H9 (cell line): ENCODE measurements around the gene TMEM151A. TPM values are rescaled to one million over a fixed set of nuclear protein-coding genes. Genes with fewer than 3 reads are reported as not detected.
"Not testable (repeated sequence)": the region's sequence is repeated elsewhere in the genome, so short reads cannot be mapped to it uniquely, and the experiment has no call there.

Source experiments
- DNase-seq: peaks from one replicate; pipeline ENCODE4 v3.0.0-alpha.2; 2017
- H2AFZ ChIP-seq: one replicate; pipeline ENCODE4 v1.6.1; 2013; ENCODE audit warnings: mild to moderate bottlenecking, low read length, control low read depth, moderate library complexity
- H2AK5ac ChIP-seq: 2 replicates; pipeline ENCODE4 v1.6.1; 2013; ENCODE audit warnings: low read length, control low read depth, mixed read lengths; ENCODE audit not compliant: insufficient read length
- H2BK120ac ChIP-seq: one replicate; pipeline ENCODE4 v1.6.1; 2013; ENCODE audit warnings: low read depth, mild to moderate bottlenecking, low read length, control low read depth, inconsistent platforms; ENCODE audit not compliant: poor library complexity, severe bottlenecking
- H2BK12ac ChIP-seq: 2 replicates; pipeline ENCODE4 v1.6.1; 2013; ENCODE audit warnings: low read length, control low read depth, mixed read lengths, low read depth; ENCODE audit not compliant: insufficient read length
- H2BK15ac ChIP-seq: 2 replicates; pipeline ENCODE4 v1.6.1; 2013; ENCODE audit warnings: low read depth, low read length, control low read depth
- H2BK20ac ChIP-seq: one replicate; pipeline ENCODE4 v1.6.1; 2013; ENCODE audit warnings: low read depth, mild to moderate bottlenecking, low read length, control low read depth, inconsistent platforms; ENCODE audit not compliant: poor library complexity, severe bottlenecking
- H2BK5ac ChIP-seq: 2 replicates; pipeline ENCODE4 v1.6.1; 2013; ENCODE audit warnings: low read length, control low read depth, mixed read lengths; ENCODE audit not compliant: insufficient read length
- H3K14ac ChIP-seq: 2 replicates; pipeline ENCODE4 v1.6.1; 2013; ENCODE audit warnings: low read length, control low read depth; ENCODE audit not compliant: insufficient read depth
- H3K18ac ChIP-seq: 2 replicates; pipeline ENCODE4 v1.6.1; 2013; ENCODE audit warnings: low read depth, mild to moderate bottlenecking, mixed read lengths, low read length, control low read depth; ENCODE audit not compliant: insufficient read length
- H3K23ac ChIP-seq: 2 replicates; pipeline ENCODE4 v1.6.1; 2013; ENCODE audit warnings: low read length, control low read depth, mixed read lengths, low read depth; ENCODE audit not compliant: insufficient read length
- H3K23me2 ChIP-seq: 2 replicates; pipeline ENCODE4 v1.6.1; 2013; ENCODE audit warnings: low read depth, mild to moderate bottlenecking, mixed read lengths, low read length, control low read depth; ENCODE audit not compliant: insufficient read length, poor library complexity, severe bottlenecking
- H3K27ac ChIP-seq: 2 replicates; pipeline ENCODE4 v1.5.1; 2013; ENCODE audit warnings: low read length, control low read depth, mixed read lengths, low read depth; ENCODE audit not compliant: insufficient read length
- H3K27me3 ChIP-seq: 2 replicates; pipeline ENCODE4 v1.6.1; 2013; ENCODE audit warnings: low read length, control low read depth, inconsistent platforms; ENCODE audit not compliant: insufficient read depth
- H3K4ac ChIP-seq: 2 replicates; pipeline ENCODE4 v1.6.1; 2013; ENCODE audit warnings: low read depth, mild to moderate bottlenecking, control low read depth, inconsistent platforms, low read length, moderate library complexity
- H3K4me1 ChIP-seq: 2 replicates; pipeline ENCODE4 v1.6.1; 2013; ENCODE audit warnings: low read length, control low read depth, inconsistent platforms; ENCODE audit not compliant: insufficient read depth
- H3K4me2 ChIP-seq: 2 replicates; pipeline ENCODE4 v1.6.1; 2013; ENCODE audit warnings: low read length, control low read depth, mixed read lengths; ENCODE audit not compliant: insufficient read length, insufficient read depth
- H3K56ac ChIP-seq: 2 replicates; pipeline ENCODE4 v1.6.1; 2013; ENCODE audit warnings: low read depth, mild to moderate bottlenecking, mixed read lengths, low read length, control low read depth; ENCODE audit not compliant: insufficient read length
- H3K79me1 ChIP-seq: 2 replicates; pipeline ENCODE4 v1.6.1; 2013; ENCODE audit warnings: low read depth, mild to moderate bottlenecking, moderate library complexity, low read length, control low read depth, inconsistent platforms; ENCODE audit not compliant: insufficient read depth, poor library complexity, severe bottlenecking
- H3K79me2 ChIP-seq: 2 replicates; pipeline ENCODE4 v1.6.1; 2013; ENCODE audit warnings: low read length, control low read depth, inconsistent platforms; ENCODE audit not compliant: insufficient read depth
- H3K9ac ChIP-seq: 2 replicates; pipeline ENCODE4 v1.6.1; 2013; ENCODE audit warnings: low read length, control low read depth, mixed read lengths; ENCODE audit not compliant: insufficient read length; ENCODE audit errors: extremely low read depth
- H3K9me3 ChIP-seq: one replicate; pipeline ENCODE4 v1.6.1; 2013; ENCODE audit warnings: low read depth, low read length, inconsistent platforms; ENCODE audit not compliant: control insufficient read depth
- H3T11ph ChIP-seq: one replicate; pipeline ENCODE4 v1.6.1; 2013; ENCODE audit warnings: mild to moderate bottlenecking, low read length, control low read depth, inconsistent platforms
- H4K20me1 ChIP-seq: one replicate; pipeline ENCODE4 v1.6.1; 2013; ENCODE audit not compliant: control insufficient read depth, insufficient read length, insufficient read depth
- H4K5ac ChIP-seq: 2 replicates; pipeline ENCODE4 v1.6.1; 2013; ENCODE audit warnings: low read depth, mild to moderate bottlenecking, mixed read lengths, low read length, control low read depth; ENCODE audit not compliant: insufficient read length
- H4K8ac ChIP-seq: replicated peaks from 2 replicates; pipeline ENCODE4 v1.6.1; 2013; ENCODE audit warnings: low read length, control low read depth, mixed read lengths, low read depth; ENCODE audit not compliant: insufficient read length
- H4K91ac ChIP-seq: 2 replicates; pipeline ENCODE4 v1.6.1; 2013; ENCODE audit warnings: low read depth, mild to moderate bottlenecking, moderate library complexity, mixed read lengths, low read length, control low read depth; ENCODE audit not compliant: insufficient read length
- H3K27ac Mint-ChIP-seq, 3 experiments: 2 replicates in 2 of 3; 3 replicates in 1 of 3; pipeline ENCODE4 v1.8.0; 2020 to 2021; ENCODE audit warnings: mixed read lengths in 3 of 3, mild to moderate bottlenecking in 1 of 3, moderate library complexity in 1 of 3
- H3K27me3 Mint-ChIP-seq: 2 replicates; pipeline ENCODE4 v1.8.0; 2021; ENCODE audit warnings: low read depth, mild to moderate bottlenecking, moderate library complexity, mixed read lengths
- H3K36me3 Mint-ChIP-seq, 3 experiments: 2 replicates in 2 of 3; 3 replicates in 1 of 3; pipeline ENCODE4 v1.8.0; 2020 to 2021; ENCODE audit warnings: low read depth in 3 of 3, mixed read lengths in 3 of 3; ENCODE audit not compliant: insufficient read depth in 1 of 3
- H3K4me1 Mint-ChIP-seq, 2 experiments: 2 replicates each; pipeline ENCODE4 v1.8.0; 2020; ENCODE audit warnings: mixed read lengths in 2 of 2
- H3K4me3 Mint-ChIP-seq, 2 experiments: 2 replicates in 1 of 2; 3 replicates in 1 of 2; pipeline ENCODE4 v1.8.0; 2020 to 2021; ENCODE audit warnings: mild to moderate bottlenecking in 2 of 2, mixed read lengths in 2 of 2, moderate library complexity in 1 of 2
- H3K9me3 Mint-ChIP-seq, 2 experiments: 2 replicates in 1 of 2; 3 replicates in 1 of 2; pipeline ENCODE4 v1.8.0; 2020; ENCODE audit warnings: mild to moderate bottlenecking in 2 of 2, mixed read lengths in 2 of 2, moderate library complexity in 1 of 2
- WGBS: extraction: QIAGEN DNeasy Blood & Tissue Kit; methylation state at CpG from one replicate; pipeline ENCODE4 v1.1.7; 2013; ENCODE audit warnings: missing lambda C conversion rate, low lambda C conversion rate, mixed read lengths; ENCODE audit not compliant: insufficient read length; ENCODE audit errors: extremely low coverage; 5-methylcytosine and 5-hydroxymethylcytosine counted together
- total RNA-seq: library from RNA; stranded (reverse); gene quantifications from 2 replicates; pipeline ENCODE4 v1.2.1, GENCODE V29; 2021

Gene TMEM151A
- total RNA-seq, 1 experiment from 2014 or later: 1.2 TPM

DNA sequence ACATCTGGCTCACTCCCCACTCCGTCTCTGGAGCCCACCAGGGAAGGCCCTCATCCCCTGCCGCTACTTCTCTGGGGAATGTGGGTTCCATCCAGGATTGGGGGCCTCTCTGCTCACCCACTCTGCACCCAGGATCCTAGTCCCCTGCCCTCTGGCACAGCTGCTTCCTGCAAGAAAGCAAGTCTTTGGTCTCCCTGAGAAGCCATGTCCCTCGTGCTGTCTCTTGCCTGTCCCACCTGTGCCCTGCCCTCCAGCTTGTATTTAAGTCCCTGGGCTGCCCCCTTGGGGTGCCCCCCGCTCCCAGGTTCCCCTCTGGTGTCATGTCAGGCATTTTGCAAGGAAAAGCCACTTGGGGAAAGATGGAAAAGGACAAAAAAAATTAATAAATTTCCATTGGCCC, 14.6 kb upstream of the TMEM151A start:
- H2BK15ac ChIP-seq, H2BK5ac ChIP-seq, DNase-seq, H3K9me3 Mint-ChIP-seq, H4K8ac ChIP-seq, H2BK120ac ChIP-seq, H4K5ac ChIP-seq, H3K4ac ChIP-seq, H3K9ac ChIP-seq, H3K4me1 ChIP-seq, H3K9me3 ChIP-seq, H2AFZ ChIP-seq, H3K23me2 ChIP-seq, H3K79me1 ChIP-seq, H3K23ac ChIP-seq, H3T11ph ChIP-seq, H2AK5ac ChIP-seq, H4K91ac ChIP-seq, H3K56ac ChIP-seq, H3K79me2 ChIP-seq, H3K27me3 ChIP-seq, H3K18ac ChIP-seq, H3K14ac ChIP-seq, H3K27ac ChIP-seq, H2BK20ac ChIP-seq, H2BK12ac ChIP-seq, H4K20me1 ChIP-seq, H3K4me2 ChIP-seq: not testable (repeated sequence)
- peak overlapping the region in 1 of 2 experiments; percentile 71; a peak in 3 of 5 replicates for H3K4me3 Mint-ChIP-seq
- H3K4me1 Mint-ChIP-seq: peaks cover 20 to 21% of the 10 kb centered on the region in 2 experiments
- no CpG with 5 or more reads among the region's 4 CpGs for WGBS
- 0 out of 7 replicates have a peak overlapping the region, but pooled peaks of 1 of the 3 experiments have one; percentile 28 for H3K27ac Mint-ChIP-seq
- peaks cover 23% of the 10 kb centered on the region for H3K27me3 Mint-ChIP-seq
- H3K36me3 Mint-ChIP-seq: peaks cover 7 to 35% (median 33%) of the 10 kb centered on the region in 3 experiments
